K562 (cell line): ENCODE results near the gene TRIM45. TPM values are rescaled to one million over a fixed set of nuclear protein-coding genes. Genes with fewer than 3 reads are reported as not detected.

Experiments
- ATAC-seq: fragments of 200-7000 bp; cut with Tn5 transposase; 3 replicates; pipeline ENCODE4 v1.9.1; 2020; ENCODE audit warnings: moderate library complexity
- BruUV-seq: library from RNA; stranded (reverse); fragments of 400-500 nt; replicated peaks from 2 replicates; lab custom pipeline; 2021; lab: Mats Ljungman, UMichigan
- CTCF ChIA-PET: fragments of 300-600 bp; formaldehyde crosslinking; extraction: SDS; loops from one replicate; lab custom pipeline; 2021; ENCODE audit warnings: low intra/inter-chr PET ratio; lab: Yijun Ruan, JAX
- POLR2A ChIA-PET: fragments of 300-600, 350-650 bp; sonication (Branson Sonifier 250); formaldehyde crosslinking; extraction: SDS; loops from one replicate; lab custom pipeline; 2021; ENCODE audit warnings: antibody characterized with exemption, inconsistent platforms; lab: Yijun Ruan, JAX
- DNase-seq, 4 experiments: peaks; one replicate each; pipeline versions ENCODE4 v3.0.0 to v3.0.0-alpha.2; 2011 to 2018; ENCODE audit warnings: low spot score in 3 of 4, mixed read lengths in 3 of 4; ENCODE audit errors: extremely low read depth in 1 of 4
- FAIRE-seq: peaks from 2 replicates; lab custom pipeline; 2011; peaks lifted over from hg19 to GRCh38; lab: Jason Lieb, UNC
- H2AFZ ChIP-seq: 2 replicates; pipeline ENCODE4 v1.6.0; 2011; ENCODE audit warnings: low read depth, low read length, control low read depth, inconsistent platforms
- H3K27ac ChIP-seq: fragments of 200-600 bp; 3 replicates; pipeline ENCODE4 v1.8.0; 2011; ENCODE audit warnings: low read depth, mild to moderate bottlenecking, control low read depth, inconsistent platforms, low read length, moderate library complexity, mixed read lengths; ENCODE audit errors: extremely low read depth
- H3K27me3 ChIP-seq, 2 experiments: fragments of 300-600 bp in 1 of 2; 2 replicates in 1 of 2; 3 replicates in 1 of 2; pipeline versions ENCODE4 v1.6.0 to v1.8.0; 2011; ENCODE audit warnings: inconsistent platforms in 2 of 2, low read length in 2 of 2, mild to moderate bottlenecking in 1 of 2, mixed read lengths in 1 of 2, moderate library complexity in 1 of 2; ENCODE audit not compliant: control insufficient read depth in 2 of 2, insufficient read depth in 2 of 2
- H3K36me3 ChIP-seq: fragments of 300-600 bp; 3 replicates; pipeline ENCODE4 v1.8.0; 2011; ENCODE audit warnings: mild to moderate bottlenecking, low read length, inconsistent platforms; ENCODE audit not compliant: control insufficient read depth, insufficient read depth
- H3K4me1 ChIP-seq, 2 experiments: fragments of 200-600 bp in 1 of 2; replicated peaks in 1 of 2; 2 replicates in 1 of 2; 3 replicates in 1 of 2; pipeline versions ENCODE4 v1.5.1 to v1.8.0; 2011; ENCODE audit warnings: inconsistent platforms in 2 of 2, low read length in 2 of 2, mild to moderate bottlenecking in 1 of 2, mixed read lengths in 1 of 2, moderate library complexity in 1 of 2; ENCODE audit not compliant: control insufficient read depth in 2 of 2, insufficient read depth in 2 of 2
- H3K4me2 ChIP-seq: 2 replicates; pipeline ENCODE4 v1.6.1; 2011; ENCODE audit warnings: low read length, control low read depth, inconsistent platforms, mixed read lengths; ENCODE audit not compliant: insufficient read depth
- H3K4me3 ChIP-seq: fragments of 200-600 bp; sonication (generic), shearing (Covaris generic); 2 replicates; pipeline ENCODE4 v1.5.1; 2016; ENCODE audit warnings: control low read depth, inconsistent platforms
- H3K79me2 ChIP-seq: fragments of 200-600 bp; 3 replicates; pipeline ENCODE4 v1.8.0; 2011; ENCODE audit warnings: low read length, inconsistent platforms; ENCODE audit not compliant: control insufficient read depth, insufficient read depth
- H3K9ac ChIP-seq, 2 experiments: 2 replicates each; pipeline versions ENCODE4 v1.6.0 to v1.6.1; 2011; ENCODE audit warnings: low read depth in 2 of 2, low read length in 2 of 2, control low read depth in 1 of 2, inconsistent platforms in 1 of 2, mild to moderate bottlenecking in 1 of 2, mixed read lengths in 1 of 2; ENCODE audit not compliant: insufficient read depth in 1 of 2
- H3K9me1 ChIP-seq: one replicate; pipeline ENCODE4 v1.6.0; 2011; ENCODE audit warnings: inconsistent platforms, mild to moderate bottlenecking, low read length, moderate library complexity; ENCODE audit not compliant: control insufficient read depth, insufficient read depth
- H3K9me3 ChIP-seq: replicated peaks from 2 replicates; pipeline ENCODE4 v1.5.1; 2011; ENCODE audit warnings: low read depth, low read length, inconsistent platforms; ENCODE audit not compliant: control insufficient read depth, insufficient read depth
- H4K20me1 ChIP-seq: replicated peaks from 2 replicates; pipeline ENCODE4 v1.6.1; 2011; ENCODE audit warnings: low read length, inconsistent platforms, mixed read lengths; ENCODE audit not compliant: control insufficient read depth, insufficient read depth
- ATF3 ChIP-seq, 2 experiments: fragments of 450-650 bp in 1 of 2; sonication (generic) in 1 of 2; formaldehyde crosslinking in 1 of 2; IDR thresholded peaks in 1 of 2; conservative IDR thresholded peaks in 1 of 2; 2 replicates each; pipeline versions ENCODE4 v1.6.1 to v1.8.1; 2016 to 2023; ENCODE audit warnings: mild to moderate bottlenecking in 2 of 2, moderate library complexity in 2 of 2, inconsistent platforms in 1 of 2, missing genetic modification reagents in 1 of 2
- FOSL1 ChIP-seq: fragments of 200-800 bp; sonication (Bioruptor generic); conservative IDR thresholded peaks from 2 replicates; pipeline ENCODE4 v1.6.1; 2016; ENCODE audit warnings: missing genetic modification characterization, missing compliant biosample characterization
- JUND ChIP-seq, 2 experiments: IDR thresholded peaks; 2 replicates in 1 of 2; 3 replicates in 1 of 2; pipeline ENCODE4 v1.6.1; 2011; ENCODE audit warnings: borderline replicate concordance in 2 of 2, low read depth in 2 of 2, low read length in 2 of 2, improper control_type of control experiment in 1 of 2, missing biosample characterization in 1 of 2, missing genetic modification characterization in 1 of 2, missing genetic modification reagents in 1 of 2
- RFX5 ChIP-seq: IDR thresholded peaks from 2 replicates; pipeline ENCODE4 v1.6.1; 2011; ENCODE audit warnings: low read depth, mild to moderate bottlenecking, improper control_type of control experiment, low read length
- SNRNP70 ChIP-seq: fragments of 200-400 bp; formaldehyde crosslinking; optimal IDR thresholded peaks from 2 replicates; pipeline ENCODE3; 2017; ENCODE audit warnings: low read depth, low read length
- ZNF282 ChIP-seq: sonication (generic); formaldehyde crosslinking; IDR thresholded peaks from 2 replicates; pipeline ENCODE4 v1.8.1; 2023; ENCODE audit warnings: missing genetic modification reagents
- WGBS: fragments of 100-300 bp; shearing (Covaris generic); methylation state at CpG from one replicate; pipeline ENCODE4 v1.1.6; 2016; ENCODE audit warnings: low coverage, mixed read lengths; ENCODE audit not compliant: insufficient coverage; ENCODE audit errors: missing lambda C conversion rate; 5-methylcytosine and 5-hydroxymethylcytosine counted together
- in situ Hi-C: fragments of 300-500 bp; cut with MboI; formaldehyde crosslinking; loops from 4 replicates; pipeline ENCODE4 v1.15.0; 2018; ENCODE audit warnings: inconsistent platforms, mixed read lengths
- intact Hi-C: fragments of 100-400 bp; cut with micrococcal nuclease; formaldehyde crosslinking; loops from 2 replicates; pipeline ENCODE4 v1.14.2; 2022
- polyA plus RNA-seq, 8 experiments: library from polyadenylated mRNA; depleted of rRNA in 4 of 8; stranded (reverse) in 5 of 8; unstranded in 3 of 8; fragments of >200 nt; fragmentation: Nextera tagmentation in 2 of 8; fragmentation: Illumina TruSeq in 1 of 8; extraction: Ambion mirVana in 2 of 8; extraction: Trizol in 1 of 8; gene quantifications; 2 replicates each; pipeline versions ENCODE4 v1.2.1 to v1.2.3, GENCODE V29; 2011 to 2014; ENCODE audit warnings: inconsistent platforms in 1 of 8, missing spikeins in 1 of 8
- total RNA-seq, 7 experiments: library from RNA; depleted of rRNA in 6 of 7; stranded (reverse); fragments of >200 nt in 6 of 7; fragmentation: Illumina TruSeq in 2 of 7; extraction: Trizol in 2 of 7; gene quantifications; 2 replicates each; pipeline versions ENCODE4 v1.2.1 to v1.2.3, GENCODE V29; 2011 to 2021; ENCODE audit warnings: low replicate concordance in 1 of 7

Gene TRIM45
- total and polyA plus RNA-seq, 9 of the 15 experiments (the other 6 are each of a cell fraction or from before 2014, with no cell fraction given), result 1.9 to 6.2 (median 3.6) TPM

GRCh38 chr1:117146575-117147340 lies 25.2 kb upstream of the TRIM45 start:
- H4K20me1 ChIP-seq, result no peaks in the 10 kb centered on the region
- POLR2A ChIA-PET, result no interaction called here
- intact Hi-C loops, result no loop called here
- H3K9me1 ChIP-seq, result no peaks in the 10 kb centered on the region
- TF ChIP-seq FOSL1 (peak; percentile 51), RFX5 (no peak), ATF3 (IDR thresholded peaks at IDR 0.05) (peak; percentile 56; the same call in 1 of the 2 replicates), ATF3 (CRISPR knock-in tag; conservative IDR thresholded peaks at IDR 0.05) (no peak), SNRNP70 (no peak), JUND (IDR thresholded peaks at IDR 0.05; ENCODE audit: borderline replicate concordance, low read depth, low read length) (peak; percentile 57; the same call in 1 of the 2 replicates), JUND (tag; IDR thresholded peaks at IDR 0.05; ENCODE audit: borderline replicate concordance, low read depth, low read length) (peak; percentile 50; the same call in 1 of the 3 replicates), ZNF282 (CRISPR knock-in tag) (no peak)
- TF ChIP-seq, all 486 proteins: peak for 3
- DNase-seq, result peak in 1 of 4 experiments; percentile 15
- no peaks in the 10 kb centered on the region for H3K9me3 ChIP-seq
- WGBS, result 1% methylated on average over 8 of the region's 8 CpGs
- no peak for ATAC-seq
- BruUV-seq, result no TSS peak
- H3K79me2 ChIP-seq, result no peaks in the 10 kb centered on the region
- H3K4me1 ChIP-seq, result no peaks in the 10 kb centered on the region
- CTCF ChIA-PET, result no interaction called here
- in situ Hi-C loops, result no loop called here
- H3K9ac ChIP-seq, result no peak overlapping the region
- H3K27ac ChIP-seq, result no peak overlapping the region
- no peak overlapping the region for H3K4me2 ChIP-seq
- no peak overlapping the region for H3K4me3 ChIP-seq
- H3K36me3 ChIP-seq, result no peaks in the 10 kb centered on the region
- H2AFZ ChIP-seq, result no peak overlapping the region
- peaks cover 11 to 22% of the 10 kb centered on the region in 2 experiments; a peak in 3 of 5 replicates for H3K27me3 ChIP-seq
- no peak for FAIRE-seq
